SK-N-SH treated with all-trans-retinoic acid at 6 μM for 48 hours (cell line): Measurements from ENCODE around the gene CADM1.

ENCODE experiments used
- ARNTL ChIP-seq: fragments of 450-650 bp; formaldehyde crosslinking; IDR thresholded peaks from 2 replicates; pipeline ENCODE4 v1.5.0; 2020; ENCODE audit warnings: low read depth, mild to moderate bottlenecking, moderate library complexity, borderline replicate concordance
- BACH2 ChIP-seq: fragments of 250-450 bp; sonication (Bioruptor Pico); IDR thresholded peaks from 2 replicates; pipeline ENCODE4 v1.9.0; 2021; ENCODE audit warnings: mild to moderate bottlenecking, borderline replicate concordance
- CREB5 ChIP-seq: fragments of 250-450 bp; sonication (Bioruptor Pico); IDR thresholded peaks from 2 replicates; pipeline ENCODE4 v1.5.1; 2020; ENCODE audit warnings: low read depth, mild to moderate bottlenecking, moderate library complexity
- GLIS3 ChIP-seq: fragments of 250-450 bp; sonication (Bioruptor Pico); IDR thresholded peaks from 2 replicates; pipeline ENCODE4 v1.5.0; 2020; ENCODE audit warnings: mild to moderate bottlenecking, moderate library complexity
- OSR1 ChIP-seq: fragments of 250-450 bp; sonication (Bioruptor Pico); IDR thresholded peaks from 2 replicates; pipeline ENCODE4 v1.8.0; 2022; ENCODE audit warnings: moderate library complexity, mild to moderate bottlenecking, inconsistent platforms
- PATZ1 ChIP-seq: fragments of 250-450 bp; sonication (Bioruptor Pico); IDR thresholded peaks from 2 replicates; pipeline ENCODE4 v1.8.0; 2020; ENCODE audit warnings: mild to moderate bottlenecking, moderate library complexity, borderline replicate concordance
- RARB ChIP-seq: fragments of 250-450 bp; sonication (Bioruptor Pico); IDR thresholded peaks from 2 replicates; pipeline ENCODE4 v1.8.0; 2021; ENCODE audit warnings: mild to moderate bottlenecking, moderate library complexity
- TCF4 ChIP-seq: fragments of 250-450 bp; sonication (Bioruptor Pico); IDR thresholded peaks from 2 replicates; pipeline ENCODE4 v1.8.0; 2021; ENCODE audit warnings: mild to moderate bottlenecking, moderate library complexity, borderline replicate concordance
- TOX ChIP-seq: fragments of 250-450 bp; sonication (Bioruptor Pico); IDR thresholded peaks from 2 replicates; pipeline ENCODE4 v1.8.0; 2021; ENCODE audit warnings: mild to moderate bottlenecking, moderate library complexity, borderline replicate concordance
- TSHZ2 ChIP-seq: fragments of 250-450 bp; sonication (Bioruptor Pico); IDR thresholded peaks from 2 replicates; pipeline ENCODE4 v1.5.0; 2020; ENCODE audit warnings: mild to moderate bottlenecking, moderate library complexity
- ZC3H10 ChIP-seq: fragments of 250-450 bp; sonication (Bioruptor Pico); IDR thresholded peaks from 2 replicates; pipeline ENCODE4 v1.5.1; 2021; ENCODE audit warnings: mild to moderate bottlenecking, moderate library complexity
- ZFP3 ChIP-seq: fragments of 250-450 bp; sonication (Bioruptor Pico); IDR thresholded peaks from 2 replicates; pipeline ENCODE4 v1.5.0; 2020; ENCODE audit warnings: mild to moderate bottlenecking, moderate library complexity
- ZFP30 ChIP-seq: fragments of 450-650 bp; formaldehyde crosslinking; IDR thresholded peaks from 2 replicates; pipeline ENCODE4 v1.5.0; 2022; ENCODE audit warnings: mild to moderate bottlenecking, moderate library complexity
- ZNF8 ChIP-seq: fragments of 450-650 bp; formaldehyde crosslinking; IDR thresholded peaks from 2 replicates; pipeline ENCODE4 v1.5.0; 2020; ENCODE audit warnings: mild to moderate bottlenecking, moderate library complexity

- TF ChIP-seq ARNTL (no peak), ZFP30 (CRISPR knock-in tag) (no peak), ZFP3 (no peak), TCF4 (CRISPR knock-in tag) (no peak), ZC3H10 (CRISPR knock-in tag) (no peak), CREB5 (no peak), PATZ1 (CRISPR knock-in tag) (no peak), GLIS3 (CRISPR knock-in tag) (no peak), TSHZ2 (CRISPR knock-in tag) (no peak), BACH2 (CRISPR knock-in tag) (no peak), TOX (no peak), ZNF8 (CRISPR knock-in tag) (no peak), OSR1 (CRISPR knock-in tag) (no peak), RARB (no peak)
Observed at GRCh38 chr11:115238791-115239190, 265.4 kb downstream of the CADM1 start.
